Activated CD4-positive, alpha-beta T cell treated with anti-CD3 and anti-CD28 coated beads, Interleukin-2, amount 50 U/mL, for 24 hours (primary cell): ENCODE data around the gene ACER1.
"Not testable (repeated sequence)": the region's sequence is repeated elsewhere in the genome, so short reads cannot be mapped to it uniquely, and the experiment has no call there.

Source experiments
- DNase-seq, 2 donors: peaks; one replicate each; pipeline ENCODE4 v3.0.0-alpha.2; 2020; ENCODE audit warnings: low read depth in 1 of 2, low spot score in 1 of 2

Gene ACER1

DNA sequence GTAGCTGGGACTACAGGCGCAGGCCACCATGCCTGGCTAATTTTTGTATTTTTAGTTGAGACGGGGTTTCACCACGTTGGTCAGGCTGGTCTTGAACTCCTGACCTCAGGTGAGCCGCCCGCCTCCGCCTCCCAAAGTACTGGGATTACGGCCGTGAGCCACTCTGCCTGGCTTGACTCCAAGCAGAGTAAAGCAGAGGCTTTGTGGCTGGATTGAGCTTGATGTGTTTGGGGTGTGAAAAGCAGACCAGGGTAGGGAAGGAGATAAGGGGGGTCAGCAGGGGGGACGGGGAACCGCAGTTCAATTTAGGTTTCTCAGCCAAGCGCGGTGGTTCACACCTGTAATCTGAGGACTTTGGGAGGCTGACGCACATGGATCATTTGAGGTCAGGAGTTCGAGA, 23.8 kb upstream of the ACER1 start:
- no peak for DNase-seq

DNA sequence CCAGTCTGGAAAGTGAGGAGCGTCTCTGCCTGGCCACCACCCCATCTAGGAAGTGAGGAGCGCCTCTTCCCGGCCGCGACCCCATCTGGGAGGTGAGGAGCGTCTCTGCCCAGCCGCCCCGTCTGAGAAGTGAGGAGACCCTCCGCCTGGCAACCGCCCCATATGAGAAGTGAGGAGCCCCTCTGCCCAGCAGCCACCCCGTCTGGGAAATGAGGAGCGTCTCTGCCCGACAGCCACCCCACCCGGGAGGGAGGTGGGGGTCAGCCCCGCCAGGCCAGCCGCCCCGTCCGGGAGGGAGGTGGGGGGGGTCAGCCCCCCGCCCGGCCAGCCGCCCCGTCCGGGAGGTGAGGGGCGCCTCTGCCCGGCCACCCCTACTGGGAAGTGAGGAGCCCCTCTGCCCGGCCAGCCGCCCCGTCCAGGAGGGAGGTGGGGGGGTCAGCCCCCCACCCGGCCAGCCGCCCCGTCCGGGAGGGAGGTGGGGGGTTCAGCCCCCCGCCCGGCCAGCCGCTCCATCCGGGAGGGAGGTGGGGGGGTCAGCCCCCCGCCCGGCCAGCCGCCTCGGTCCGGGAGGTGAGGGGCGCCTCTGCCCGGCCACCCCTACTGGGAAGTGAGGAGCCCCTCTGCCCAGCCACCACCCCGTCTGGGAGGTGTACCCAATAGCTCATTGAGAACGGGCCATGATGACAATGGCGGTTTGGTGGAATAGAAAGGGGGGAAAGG, 22.1 kb upstream of the ACER1 start:
- DNase-seq: not testable (repeated sequence)

DNA sequence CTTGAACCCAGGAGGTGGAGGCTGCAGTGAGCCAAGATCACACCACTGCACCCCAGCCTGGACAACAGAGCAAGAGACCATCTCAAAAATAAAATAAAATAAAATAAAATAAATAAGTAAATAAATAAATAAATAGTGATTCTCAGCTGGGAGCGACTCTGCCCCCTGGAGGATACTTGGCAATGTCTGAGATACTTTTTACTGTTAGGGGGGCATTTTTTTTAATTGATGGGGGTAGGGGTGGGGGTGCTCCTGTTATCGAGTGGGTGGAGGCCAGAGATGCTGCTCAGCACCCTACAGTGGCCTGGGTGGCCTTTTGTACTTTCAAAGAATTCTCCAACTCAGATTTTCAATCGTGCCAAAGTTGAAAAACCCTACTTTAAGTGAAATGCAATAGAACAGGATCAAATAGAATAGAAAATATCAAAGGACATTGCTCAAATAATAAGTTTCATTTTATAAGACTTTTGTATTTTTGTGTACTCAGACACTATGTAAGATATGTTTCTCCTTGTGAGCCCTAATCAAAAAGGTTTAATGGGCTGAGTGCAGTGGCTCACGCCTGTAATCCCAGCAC, 20.8 kb upstream of the ACER1 start:
- DNase-seq: no peak

DNA sequence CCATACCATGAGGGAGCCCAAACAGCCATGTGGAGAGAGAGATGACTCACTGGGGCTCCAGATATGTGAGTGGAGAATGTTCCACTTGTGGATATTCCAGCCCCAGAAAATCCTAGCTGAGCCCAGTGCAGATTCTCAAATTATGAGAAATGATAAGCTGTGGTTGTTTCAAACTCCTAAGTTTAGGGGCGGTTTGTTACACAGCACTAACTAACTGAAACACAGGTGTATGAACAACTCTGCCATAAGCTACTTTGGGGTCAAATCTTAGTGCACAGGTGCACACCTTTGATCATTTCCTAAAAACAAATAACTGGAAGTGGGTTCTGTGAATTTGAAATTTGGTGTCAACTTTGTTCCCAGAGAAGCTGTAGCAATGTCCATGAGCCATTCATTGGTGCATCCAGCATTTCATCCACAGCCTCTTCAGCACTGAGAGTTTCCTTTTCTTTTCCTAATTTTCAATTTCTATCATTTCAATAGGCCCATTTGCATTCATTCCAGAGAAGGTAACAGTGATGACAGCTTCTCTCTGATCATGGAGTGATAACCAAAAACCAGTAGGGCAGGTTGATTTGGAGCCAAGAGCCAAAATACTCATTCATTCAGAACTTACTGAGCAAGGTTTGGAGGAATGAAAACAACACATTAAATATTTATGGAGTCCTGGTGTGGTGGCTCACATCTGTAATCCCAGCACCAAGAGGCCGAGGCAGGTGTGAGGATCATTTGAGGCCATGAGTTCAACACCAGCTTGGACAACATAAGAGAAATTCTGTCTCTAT, 19.2 kb upstream of the ACER1 start:
- no peak for DNase-seq

DNA sequence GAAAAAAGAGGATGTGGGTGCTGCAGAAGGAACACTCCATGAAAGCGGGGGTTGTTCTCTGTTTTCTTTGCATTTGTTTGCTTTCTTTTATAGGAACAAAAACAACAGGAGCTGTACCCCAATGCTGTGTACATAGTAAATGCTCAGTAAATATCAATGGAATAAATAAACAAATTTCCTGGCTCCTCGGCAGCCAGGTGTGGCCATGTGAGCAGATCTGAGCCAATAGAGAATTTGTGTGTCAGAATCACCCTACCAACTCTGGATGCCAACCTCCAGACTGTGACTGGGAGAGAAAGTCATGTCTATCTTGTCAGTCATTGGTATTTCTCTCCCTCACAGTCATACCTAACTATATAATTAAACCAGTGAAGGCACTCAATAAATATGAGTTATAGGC, 17.3 kb upstream of the ACER1 start:
- DNase-seq: no peak

DNA sequence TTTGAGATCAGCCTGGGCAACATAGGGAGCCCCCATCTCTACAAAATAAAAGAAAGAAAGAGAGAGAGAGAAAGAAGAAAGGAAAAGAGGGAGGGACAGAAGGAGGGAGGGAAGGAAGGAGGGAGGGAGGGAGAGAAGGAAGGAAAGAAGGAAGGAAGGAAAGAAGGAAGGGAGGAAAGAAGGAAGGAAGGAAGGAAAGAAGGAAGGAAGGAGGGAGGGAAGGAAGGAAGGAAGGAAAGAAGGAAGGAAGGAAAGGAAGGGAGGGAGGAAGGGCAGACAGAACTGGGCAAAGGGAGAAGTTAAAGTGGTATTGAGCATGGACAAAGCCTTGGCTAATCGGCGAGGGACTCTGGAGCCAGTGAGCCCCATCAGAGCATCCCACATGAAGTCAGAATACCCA, 15.9 kb upstream of the ACER1 start:
- not testable (repeated sequence) for DNase-seq

DNA sequence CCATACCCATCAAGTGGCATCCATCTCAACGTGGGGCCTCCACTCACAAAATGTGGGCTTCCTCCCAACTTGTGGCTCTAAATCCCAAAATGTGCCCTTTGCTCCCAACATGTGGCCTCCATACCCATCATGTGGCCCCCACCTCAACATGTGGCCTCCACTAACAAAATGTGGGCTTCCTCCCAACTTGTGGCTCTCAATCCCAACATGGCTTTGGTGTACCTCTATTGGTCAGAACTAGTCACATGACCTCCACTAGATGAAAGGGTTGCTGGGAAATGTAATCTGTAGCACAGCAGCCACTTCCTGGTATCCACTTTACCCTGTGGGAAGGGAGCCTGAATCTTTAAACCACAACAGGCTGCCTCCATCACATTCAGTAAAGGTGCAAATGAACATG, 10.1 kb upstream of the ACER1 start:
- DNase-seq: no peak

DNA sequence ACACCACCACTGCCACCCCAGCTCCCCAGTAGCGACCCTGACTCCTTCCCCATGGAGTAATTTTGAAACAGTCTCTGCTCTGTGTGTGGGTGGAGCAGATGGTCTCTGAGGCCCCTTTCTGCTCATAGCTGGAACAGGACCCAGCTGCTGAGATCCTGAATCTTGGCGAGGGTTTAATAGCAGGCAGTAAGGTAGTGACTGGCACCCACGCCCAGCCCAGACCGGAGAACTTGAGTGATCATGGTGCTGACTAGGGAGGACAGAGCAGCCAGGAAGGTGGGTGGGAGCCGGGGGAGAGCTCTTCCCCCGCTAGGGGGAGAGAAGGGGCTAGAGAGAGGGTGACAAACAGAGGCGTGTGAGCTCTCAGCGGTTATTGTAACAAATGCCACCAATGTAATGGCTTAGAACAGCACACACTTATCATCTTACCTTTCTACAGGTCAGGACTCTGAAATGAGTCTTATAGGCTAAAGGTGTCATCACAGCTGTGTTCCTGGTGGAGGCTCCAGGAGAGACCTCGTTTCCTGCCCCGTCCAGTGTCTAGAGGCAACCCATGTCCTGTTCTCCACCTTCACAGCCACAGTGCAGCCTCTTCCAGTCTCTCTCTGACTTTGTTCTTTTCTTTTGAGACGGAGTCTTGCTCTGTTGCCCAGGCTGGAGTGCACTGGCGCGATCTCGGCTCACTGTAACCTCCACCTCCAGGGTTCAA, 7.2 kb upstream of the ACER1 start:
- no peak for DNase-seq

DNA sequence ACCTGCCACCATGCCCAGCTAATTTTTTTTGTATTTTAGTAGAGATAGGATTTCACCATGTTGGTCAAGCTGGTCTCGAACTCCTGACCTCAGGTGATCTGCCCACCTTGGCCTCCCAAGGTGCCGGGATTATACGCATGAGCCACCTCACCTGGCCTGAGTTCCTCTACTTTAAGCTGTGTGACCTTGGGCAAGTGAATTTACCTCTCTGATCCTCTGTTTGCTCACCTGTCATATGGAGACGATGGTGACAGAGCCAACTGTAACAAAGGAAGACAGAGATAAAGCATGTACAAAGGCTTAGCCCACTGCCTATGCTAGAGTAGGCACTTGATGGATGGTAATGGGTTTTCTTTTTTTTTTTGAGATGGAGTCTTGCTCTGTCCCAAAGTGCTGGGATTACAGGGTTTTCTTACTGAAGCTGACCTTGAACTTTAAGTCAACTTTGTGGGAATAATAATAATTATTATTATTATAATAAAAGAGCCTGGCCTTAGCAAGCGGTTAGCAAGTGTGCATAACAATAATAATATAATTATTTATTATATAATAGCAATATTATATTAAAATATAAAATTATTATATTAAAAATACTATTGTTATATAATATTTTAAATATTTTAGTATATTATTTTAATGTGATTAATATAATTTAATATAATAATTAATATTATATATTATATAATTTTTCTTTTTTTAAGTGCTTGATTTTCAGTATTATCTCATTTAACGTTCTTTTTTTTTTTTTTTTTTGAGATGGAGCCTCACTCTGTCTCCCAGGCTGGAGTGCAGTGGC, 1.3 kb upstream of the ACER1 start:
- DNase-seq: no peak

DNA sequence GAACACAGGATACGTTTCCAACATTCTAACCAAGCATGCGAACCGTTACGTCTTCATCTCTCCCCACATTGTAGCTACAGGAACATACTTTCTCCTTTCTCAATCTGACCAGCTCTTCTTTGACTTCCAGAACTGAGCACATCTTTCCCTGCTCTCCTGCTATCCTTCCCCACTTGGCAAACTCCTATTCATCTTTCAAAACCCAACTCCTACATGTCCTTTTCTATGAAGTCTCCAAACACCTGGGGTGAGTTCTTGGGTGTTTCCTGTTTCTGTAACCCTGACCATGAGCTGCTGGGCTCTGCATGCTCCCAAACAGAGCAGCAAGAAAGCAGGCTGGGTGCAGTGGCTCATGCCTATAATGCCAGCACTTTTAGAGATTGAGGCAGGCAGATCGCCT, 6.6 kb downstream of the ACER1 start:
- DNase-seq: no peak

DNA sequence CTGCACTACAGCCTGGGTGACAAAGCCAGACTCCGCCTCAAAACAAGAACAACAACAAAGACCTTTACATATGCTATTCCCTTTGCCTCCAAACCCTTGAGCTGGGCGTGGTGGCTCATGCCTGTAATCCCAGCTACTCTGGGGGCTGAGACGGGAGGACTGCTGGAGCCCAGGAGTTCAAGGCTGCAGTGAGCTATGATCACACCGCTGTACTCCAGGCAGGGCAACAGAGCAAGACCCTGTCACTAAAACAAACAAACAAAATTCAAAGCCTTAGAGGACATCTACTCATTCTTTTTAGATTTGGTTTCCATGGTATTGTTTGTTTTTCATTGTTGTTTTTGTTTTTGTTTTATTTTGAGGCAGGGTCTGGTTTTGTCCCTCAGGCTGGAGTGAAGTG, 7.8 kb downstream of the ACER1 start:
- no peak for DNase-seq

DNA sequence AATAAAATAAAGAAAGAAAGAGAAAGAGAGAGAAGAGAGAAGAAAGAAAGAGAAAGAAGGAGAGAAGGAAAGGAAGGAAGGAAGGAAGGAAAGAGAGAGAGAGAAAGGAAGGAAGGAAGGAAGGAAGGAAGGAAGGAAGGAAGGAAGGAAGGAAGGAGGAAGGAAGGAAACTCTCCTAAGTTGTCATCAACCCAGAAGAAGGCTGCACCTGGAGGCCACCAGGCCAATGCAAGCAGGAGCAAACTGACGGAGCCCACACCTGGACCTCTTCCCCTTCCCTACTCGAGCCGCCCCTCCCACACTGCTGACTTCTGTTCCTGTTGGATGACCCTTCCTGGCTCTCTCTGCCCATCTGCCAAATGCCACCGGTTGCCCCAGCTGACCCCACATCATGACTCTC, 8.7 kb downstream of the ACER1 start:
- no peak for DNase-seq

DNA sequence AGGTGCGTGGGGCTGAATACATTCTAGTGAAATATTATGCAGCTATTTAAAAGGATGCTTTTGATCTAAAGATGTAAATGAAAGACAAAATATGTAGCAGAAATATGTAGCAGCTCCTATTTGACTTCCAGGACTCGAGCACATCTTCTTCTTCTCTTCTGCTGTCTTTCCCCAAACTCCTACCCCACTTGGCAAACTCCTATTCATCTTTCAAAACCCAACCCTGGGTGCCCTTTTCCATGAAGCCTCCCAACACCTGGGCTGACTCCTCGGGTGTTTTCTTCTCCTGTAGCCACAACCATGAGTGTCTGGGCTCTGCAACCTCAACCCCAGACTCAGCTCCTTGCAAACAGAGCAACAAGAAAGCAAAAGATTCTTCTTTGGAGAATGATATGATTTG, 11.1 kb downstream of the ACER1 start:
- DNase-seq: no peak

DNA sequence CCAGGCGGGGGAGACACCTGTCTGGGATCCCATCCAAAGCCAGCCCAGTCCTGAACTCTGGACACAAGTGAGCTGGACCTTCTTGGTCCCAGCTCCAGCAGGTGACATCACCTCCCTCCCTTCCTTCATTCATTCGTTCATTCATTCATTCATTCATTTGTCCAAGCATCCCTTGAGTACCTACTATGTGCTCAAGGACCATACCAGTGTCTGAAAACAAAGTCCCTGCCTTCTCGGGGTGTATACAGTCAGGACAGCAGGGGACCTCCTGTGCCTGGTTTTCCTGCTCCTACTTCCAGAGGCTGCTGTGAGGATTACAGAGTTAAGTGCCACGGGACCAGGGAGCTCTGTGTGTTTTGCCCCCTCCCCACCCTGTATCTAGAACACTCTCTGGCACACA, 14.0 kb downstream of the ACER1 start:
- DNase-seq: no peak

DNA sequence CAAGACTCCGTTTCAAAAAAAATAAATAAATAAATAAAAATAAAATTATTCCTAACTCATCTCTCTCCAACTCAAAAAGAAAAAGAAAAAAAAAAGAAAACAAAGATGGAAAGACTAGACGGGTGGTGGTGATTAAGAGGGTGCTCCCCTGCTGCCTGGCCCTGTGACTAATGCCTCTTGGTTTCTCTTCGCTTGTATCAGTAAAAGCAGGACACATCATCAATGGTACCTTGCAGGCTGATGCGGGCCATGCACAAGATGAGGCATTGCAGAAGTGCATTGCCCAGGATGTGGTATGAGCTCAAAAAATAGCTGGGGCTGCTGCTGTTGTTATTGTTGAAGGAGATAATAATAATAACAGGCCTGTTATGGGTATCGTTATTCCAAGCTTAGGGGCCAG, 14.6 kb downstream of the ACER1 start:
- DNase-seq: no peak

DNA sequence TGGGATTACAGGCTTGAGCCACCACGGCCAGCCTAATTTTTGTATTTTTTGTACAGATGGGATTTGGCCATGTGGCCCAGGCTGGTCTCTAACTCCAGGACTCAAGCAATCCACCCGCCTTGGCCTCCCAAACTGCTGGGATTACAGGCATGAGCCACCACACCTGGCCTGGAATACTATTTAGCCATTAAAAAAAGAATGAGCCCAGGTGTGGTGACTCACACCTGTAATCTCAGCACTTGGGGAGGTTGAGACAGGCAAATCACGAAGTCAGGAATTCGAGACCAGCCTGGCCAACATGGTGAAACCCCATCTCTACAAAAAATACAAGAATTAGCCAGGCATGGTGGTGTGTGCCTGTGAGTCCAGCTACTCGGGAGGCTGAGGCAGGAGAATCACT, 17.8 kb downstream of the ACER1 start:
- DNase-seq: not testable (repeated sequence)

DNA sequence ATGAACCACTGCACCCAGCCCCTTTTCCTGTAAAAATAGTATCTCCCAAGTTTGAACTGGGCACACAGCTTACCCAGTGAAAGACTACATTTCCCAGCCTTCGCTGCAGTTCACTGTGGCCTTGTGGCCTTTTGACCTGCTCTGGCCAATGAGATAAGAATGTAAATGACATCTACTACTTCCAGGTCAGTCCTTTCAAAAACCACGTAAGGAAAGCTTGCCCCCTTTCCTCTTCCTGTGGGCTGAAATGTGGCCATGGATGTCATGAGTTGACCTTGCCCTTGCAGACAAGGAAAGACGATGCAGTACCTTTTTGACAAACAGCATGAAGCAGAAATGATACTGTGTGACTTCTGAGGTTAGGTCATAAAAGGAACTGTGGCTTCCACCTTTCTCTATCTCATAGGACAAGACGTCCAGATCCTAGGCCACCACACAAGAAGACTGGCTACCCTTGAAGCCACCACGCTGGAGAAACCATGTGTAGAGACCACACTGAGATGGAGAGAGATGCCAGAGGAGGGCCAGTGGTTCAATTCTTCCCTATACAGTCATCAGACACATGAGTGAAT, 19.9 kb downstream of the ACER1 start:
- DNase-seq: no peak

DNA sequence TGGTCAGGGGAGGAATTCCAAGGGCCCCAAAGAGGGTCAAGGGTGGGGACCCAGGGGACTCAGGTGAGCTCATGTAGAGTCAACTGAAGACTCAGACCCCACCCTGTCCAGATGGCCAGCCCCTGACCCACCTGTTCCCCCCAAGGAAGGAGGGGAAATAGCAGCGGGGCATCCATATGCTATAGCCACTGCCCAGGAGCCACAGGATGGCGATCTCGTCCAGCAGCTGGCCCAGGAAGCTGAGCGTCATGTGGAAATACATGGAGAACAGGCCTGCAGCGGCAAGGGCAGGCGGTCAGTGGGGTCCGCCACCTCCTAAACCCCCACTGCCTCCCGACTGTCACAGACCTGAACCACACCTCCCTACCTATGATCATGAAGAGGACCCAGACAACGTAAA, 21.4 kb downstream of the ACER1 start:
- DNase-seq: no peak

DNA sequence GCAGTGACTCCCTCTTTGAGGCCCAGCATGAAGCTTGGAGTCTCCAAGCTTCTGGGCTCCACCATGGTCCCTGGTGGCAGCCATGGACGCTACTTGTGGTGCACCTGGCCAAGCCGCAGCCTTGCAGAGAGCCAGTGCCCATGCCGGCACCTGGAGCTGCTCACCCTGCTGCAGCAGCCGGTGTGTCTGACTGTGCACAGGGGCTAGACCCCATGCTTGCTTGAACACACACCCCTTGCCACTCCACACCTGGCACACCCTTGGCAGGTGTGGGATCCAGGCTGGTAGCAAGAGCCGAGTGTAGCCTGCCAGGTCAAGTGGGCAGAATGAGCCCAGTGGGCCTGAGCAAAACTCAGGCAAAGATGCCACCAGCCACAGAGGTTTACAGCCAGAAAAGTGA, 35.0 kb downstream of the ACER1 start:
- DNase-seq: no peak

DNA sequence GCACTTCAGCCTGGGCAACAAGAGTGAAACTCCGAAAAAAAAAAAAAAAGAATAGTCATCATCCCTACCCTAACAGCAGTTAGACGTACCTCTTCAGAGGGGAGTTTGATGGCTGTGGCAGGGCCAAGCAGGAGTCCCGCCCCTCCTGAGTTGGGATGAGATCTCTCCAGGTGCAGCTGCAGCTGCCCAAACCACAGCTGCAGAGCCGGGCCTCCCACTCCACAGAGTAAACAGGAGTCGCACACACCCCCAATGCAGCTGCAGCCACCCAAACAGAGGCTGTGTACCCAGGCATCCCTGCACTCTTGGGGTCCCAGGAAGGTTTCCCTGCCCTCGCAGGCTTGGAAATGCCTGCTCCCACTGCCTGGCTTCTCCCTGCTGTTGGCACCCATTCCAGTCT, 36.2 kb downstream of the ACER1 start:
- DNase-seq: no peak

DNA sequence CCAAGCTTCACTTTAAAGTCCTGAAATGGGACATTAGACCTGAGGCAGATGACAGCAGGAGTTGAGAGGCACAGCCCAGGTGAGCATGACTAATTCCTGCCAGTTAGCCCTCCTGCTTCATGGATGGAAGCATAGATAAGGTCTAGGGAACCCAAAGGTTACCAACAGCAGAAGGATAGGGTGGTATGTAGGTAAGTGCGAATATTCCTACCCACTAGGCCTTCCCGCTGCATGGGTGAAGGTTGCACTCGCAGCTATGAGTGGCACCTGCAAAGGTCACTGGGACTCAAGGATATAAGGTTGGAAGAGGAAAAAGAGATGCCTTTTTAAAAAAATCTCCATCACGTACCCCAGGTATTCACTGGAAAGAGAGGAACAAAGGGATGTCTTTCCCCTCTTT, 41.4 kb downstream of the ACER1 start:
- no peak for DNase-seq
